Measurements from ENCODE around the gene MAP6.

DNA sequence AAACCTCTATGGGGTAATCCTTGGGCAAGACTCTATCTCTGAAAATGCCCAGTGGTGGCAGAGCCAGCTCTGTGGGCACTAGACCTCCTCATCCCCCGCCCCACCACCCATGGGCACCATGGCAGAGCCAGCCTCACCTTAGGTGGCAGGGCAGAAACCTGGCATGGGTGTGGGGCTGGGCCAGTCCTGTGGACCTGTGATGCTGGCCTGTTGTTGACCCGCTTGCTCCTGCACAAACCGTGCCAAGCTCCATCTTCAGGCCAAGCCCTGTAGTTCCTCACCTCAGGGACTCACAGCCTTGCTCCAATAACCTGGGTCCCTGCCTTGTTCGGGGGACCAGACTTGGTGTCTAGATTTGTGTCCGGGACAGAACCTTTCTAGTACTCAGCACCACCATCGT is 115.7 kb downstream of the MAP6 start:
- no peak for TF ChIP-seq GATA3 (IDR thresholded peaks at IDR 0.05; ENCODE audit: low read depth, low read length)
- no peak for TF ChIP-seq GATA2 (IDR thresholded peaks at IDR 0.05; ENCODE audit: low read depth, low read length)
